RPMI7951 (cell line): Measurements from ENCODE around the gene PFKFB1. TPM values are rescaled to one million over a fixed set of nuclear protein-coding genes. Genes with fewer than 3 reads are reported as not detected.
A peak's percentile ranks its signal among the peaks of the same experiment; 100 is the strongest.

Experiments
- DNase-seq: peaks from one replicate; pipeline ENCODE4 v3.0.0-alpha.2; 2012; ENCODE audit warnings: low read depth
- total RNA-seq: library from RNA; depleted of rRNA; stranded (reverse); fragments of >200 nt; shearing (Covaris generic); gene quantifications from 2 replicates; pipeline ENCODE4 v1.2.3, GENCODE V29; 2014; rRNA removed

The PFKFB1 gene
- total RNA-seq, 1 experiment from 2014 or later: not detected

DNA sequence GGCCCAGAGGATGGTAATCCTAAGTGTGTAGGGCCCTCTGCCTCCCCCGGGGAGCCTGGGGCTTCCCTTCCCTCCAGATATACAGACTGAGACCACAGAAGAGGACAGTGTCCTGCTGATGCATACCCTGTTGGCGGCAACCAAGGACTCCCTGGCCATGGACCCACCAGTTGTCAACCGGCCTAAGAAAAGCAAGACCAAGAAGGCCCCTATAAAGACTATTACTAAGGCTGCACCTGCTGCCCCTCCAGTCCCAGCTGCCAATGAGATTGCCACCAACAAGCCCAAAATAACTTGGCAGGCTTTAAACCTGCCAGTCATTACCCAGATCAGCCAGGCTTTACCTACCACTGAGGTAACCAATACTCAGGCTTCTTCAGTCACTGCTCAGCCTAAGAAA is 71.4 kb downstream of the PFKFB1 start:
- no peak for DNase-seq

- peak; percentile 78 for DNase-seq
Observed at GRCh38 chrX:54921427-54922021, 72.5 kb downstream of the PFKFB1 start.

GRCh38 chrX:54920610-54921426 is 73.2 kb downstream of the PFKFB1 start, which contains the start of gene TRO:
Gene TRO, plus strand, starts transcription at chrX:54920824. Its CDS starts 1,423 bp downstream, at chrX:54922247.
- DNase-seq: peak; percentile 18

DNA sequence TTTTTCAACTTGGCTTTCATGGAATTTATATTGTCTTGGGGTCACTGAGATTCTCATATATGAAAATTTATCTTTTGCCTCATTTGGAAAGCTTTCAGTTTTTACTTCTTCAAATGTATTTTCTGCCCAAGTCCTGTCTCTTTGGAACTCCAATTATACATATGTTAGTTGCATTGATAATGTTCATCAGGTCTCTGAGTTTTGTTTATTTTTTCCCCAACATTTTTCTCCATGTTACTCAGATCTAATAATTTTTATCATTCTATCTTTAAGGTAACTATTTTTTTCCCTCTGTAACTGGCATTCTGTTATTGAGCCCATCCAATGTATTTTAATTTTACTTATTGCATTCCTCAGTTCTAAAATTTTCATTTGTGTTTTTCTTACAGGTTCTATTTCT is 84.0 kb downstream of the PFKFB1 start:
- DNase-seq: no peak

DNA sequence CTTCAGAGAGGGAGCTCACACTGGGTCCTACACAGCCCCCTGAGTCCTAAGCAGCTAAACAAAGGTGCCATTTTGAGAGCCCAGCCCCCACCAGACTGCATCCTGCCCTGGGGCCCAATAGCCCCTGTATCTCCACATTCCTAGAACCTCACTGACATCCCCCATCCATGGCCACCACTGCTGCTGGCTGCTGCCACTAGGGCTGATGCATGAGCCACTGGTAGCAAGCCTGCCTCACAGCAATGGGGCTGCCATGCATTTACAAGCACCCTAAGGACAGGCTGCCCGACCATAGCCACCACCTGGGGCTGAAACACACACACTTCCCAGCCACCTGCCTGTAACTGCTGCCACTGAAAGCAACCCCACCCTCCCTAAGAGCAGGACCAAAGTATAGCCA is 99.8 kb downstream of the PFKFB1 start:
- no peak for DNase-seq

DNA sequence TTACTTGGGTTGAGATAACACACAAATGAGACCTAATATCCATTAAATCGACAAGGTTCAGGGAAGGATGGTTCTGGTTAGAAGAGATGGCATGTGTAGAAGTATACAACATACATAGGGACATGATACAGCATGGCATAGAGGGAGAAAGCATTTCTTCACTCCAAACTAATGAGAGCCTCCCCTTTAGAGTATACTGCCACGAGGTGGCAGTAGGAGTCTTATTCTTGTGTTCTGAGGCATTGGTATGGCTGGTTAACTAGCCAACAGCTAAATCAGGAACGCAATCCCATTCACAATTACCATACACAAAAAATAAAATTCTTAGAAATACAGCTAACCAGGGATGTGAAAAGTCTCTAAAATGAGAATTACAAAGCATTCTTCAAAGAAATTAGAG is 102.4 kb downstream of the PFKFB1 start:
- peak; percentile 51 for DNase-seq

- no peak for DNase-seq
Observed at GRCh38 chrX:54885740-54886139, 108.2 kb downstream of the PFKFB1 start.

Other genes starting within 250 kb of the PFKFB1 start
- 1.2 TPM in 2 replicates for gene ITIH6, start 195.9 kb downstream of the PFKFB1 start, total RNA-seq
- gene MAGED2, start 186.4 kb downstream of the PFKFB1 start, total RNA-seq: 189 and 239 TPM in 2 replicates
- gene TRO, start 73.4 kb downstream of the PFKFB1 start, total RNA-seq: 9.9 and 15.0 TPM in 2 replicates
- 22.5 and 29.3 TPM in 2 replicates for gene APEX2, start 6.2 kb upstream of the PFKFB1 start, total RNA-seq
- gene ALAS2, start 36.8 kb upstream of the PFKFB1 start, total RNA-seq: not detected in 2 replicates
- gene PAGE2B, start 80.8 kb upstream of the PFKFB1 start, total RNA-seq: 0.78 TPM in 1 of 2 replicates, not detected in the other
- 7.4 and 9.3 TPM in 2 replicates for gene PAGE2, start 94.8 kb upstream of the PFKFB1 start, total RNA-seq
- gene PAGE5, start 226.2 kb upstream of the PFKFB1 start, total RNA-seq: 41.0 and 56.8 TPM in 2 replicates